ENCODE data around the gene PTPN23.
"Not testable (repeated sequence)": the region's sequence is repeated elsewhere in the genome, so short reads cannot be mapped to it uniquely, and the experiment has no call there.

The PTPN23 gene

DNA sequence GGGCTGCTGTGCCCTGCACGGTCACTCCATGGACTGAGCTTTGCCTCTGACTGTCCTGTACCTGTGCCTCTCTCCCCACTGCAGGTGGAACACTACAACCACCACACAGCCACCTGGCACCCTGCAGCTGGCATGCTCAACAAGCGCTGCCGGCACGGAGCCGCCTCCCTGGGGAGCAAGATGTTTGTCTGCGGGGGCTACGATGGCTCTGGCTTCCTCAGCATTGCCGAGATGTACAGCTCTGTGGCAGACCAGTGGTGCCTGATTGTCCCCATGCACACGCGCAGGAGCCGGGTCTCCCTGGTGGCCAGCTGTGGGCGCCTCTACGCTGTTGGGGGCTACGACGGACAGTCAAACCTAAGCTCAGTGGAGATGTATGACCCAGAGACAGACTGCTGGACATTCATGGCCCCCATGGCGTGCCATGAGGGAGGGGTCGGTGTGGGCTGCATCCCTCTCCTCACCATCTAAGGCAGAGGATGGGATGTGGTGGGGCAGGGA lies 37.3 kb upstream of the PTPN23 start:
- no peak overlapping the region for H3K27ac ChIP-seq
- TF ChIP-seq, protein P1, sequence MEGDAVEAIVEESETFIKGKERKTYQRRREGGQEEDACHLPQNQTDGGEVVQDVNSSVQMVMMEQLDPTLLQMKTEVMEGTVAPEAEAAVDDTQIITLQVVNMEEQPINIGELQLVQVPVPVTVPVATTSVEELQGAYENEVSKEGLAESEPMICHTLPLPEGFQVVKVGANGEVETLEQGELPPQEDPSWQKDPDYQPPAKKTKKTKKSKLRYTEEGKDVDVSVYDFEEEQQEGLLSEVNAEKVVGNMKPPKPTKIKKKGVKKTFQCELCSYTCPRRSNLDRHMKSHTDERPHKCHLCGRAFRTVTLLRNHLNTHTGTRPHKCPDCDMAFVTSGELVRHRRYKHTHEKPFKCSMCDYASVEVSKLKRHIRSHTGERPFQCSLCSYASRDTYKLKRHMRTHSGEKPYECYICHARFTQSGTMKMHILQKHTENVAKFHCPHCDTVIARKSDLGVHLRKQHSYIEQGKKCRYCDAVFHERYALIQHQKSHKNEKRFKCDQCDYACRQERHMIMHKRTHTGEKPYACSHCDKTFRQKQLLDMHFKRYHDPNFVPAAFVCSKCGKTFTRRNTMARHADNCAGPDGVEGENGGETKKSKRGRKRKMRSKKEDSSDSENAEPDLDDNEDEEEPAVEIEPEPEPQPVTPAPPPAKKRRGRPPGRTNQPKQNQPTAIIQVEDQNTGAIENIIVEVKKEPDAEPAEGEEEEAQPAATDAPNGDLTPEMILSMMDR (conservative IDR thresholded peaks at IDR 0.05): no peak

DNA sequence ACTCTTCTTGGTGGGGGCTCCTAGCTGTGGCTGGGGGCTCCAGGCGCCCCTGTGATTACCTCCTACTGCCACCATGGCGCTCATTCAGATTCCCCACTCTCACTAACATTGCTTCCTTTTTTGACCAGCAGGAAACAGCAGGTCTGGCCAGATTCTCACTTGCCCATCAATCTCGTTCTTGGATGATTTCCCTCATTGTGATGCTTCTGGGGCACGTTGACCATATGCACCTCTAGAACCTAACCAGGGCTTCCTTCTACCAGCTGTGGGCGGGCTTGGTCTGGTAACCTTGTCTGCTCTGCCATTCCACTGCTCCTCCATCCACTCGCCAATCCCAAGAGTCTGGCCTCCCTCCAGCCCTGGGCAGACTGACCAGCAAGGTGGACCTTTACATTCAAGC lies 35.9 kb upstream of the PTPN23 start:
- H3K27ac ChIP-seq: no peak overlapping the region
- TF ChIP-seq, protein P1 (conservative IDR thresholded peaks at IDR 0.05): no peak

DNA sequence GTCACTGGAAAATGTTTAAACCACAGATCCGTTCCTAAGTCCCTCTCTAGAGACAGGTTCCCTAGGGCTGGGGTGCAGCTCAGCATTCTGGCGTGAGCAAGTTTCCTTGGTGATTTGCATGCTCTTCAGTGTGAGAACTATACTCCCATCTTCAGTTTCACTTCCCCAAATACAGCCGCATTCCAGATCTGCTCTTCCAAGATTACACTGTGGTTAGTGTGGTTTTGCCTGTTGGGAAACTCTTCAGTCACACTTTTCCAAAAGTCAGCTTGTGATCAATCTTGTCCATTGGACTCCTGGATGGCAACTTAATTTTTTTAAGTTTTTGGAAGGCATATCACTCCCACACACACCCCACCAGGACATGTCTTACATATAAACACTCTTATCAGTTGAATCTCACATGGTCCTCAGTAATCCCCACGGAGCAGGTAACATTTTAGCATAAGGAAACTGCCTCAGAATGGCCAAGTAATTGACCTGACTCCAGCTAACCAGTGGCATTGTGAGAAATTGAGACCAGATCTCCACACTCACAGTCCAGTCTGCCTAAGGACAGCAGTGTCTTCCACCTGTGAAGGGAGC lies 33.5 kb upstream of the PTPN23 start:
- TF ChIP-seq, protein P1 (conservative IDR thresholded peaks at IDR 0.05): no peak
- no peak overlapping the region for H3K27ac ChIP-seq

DNA sequence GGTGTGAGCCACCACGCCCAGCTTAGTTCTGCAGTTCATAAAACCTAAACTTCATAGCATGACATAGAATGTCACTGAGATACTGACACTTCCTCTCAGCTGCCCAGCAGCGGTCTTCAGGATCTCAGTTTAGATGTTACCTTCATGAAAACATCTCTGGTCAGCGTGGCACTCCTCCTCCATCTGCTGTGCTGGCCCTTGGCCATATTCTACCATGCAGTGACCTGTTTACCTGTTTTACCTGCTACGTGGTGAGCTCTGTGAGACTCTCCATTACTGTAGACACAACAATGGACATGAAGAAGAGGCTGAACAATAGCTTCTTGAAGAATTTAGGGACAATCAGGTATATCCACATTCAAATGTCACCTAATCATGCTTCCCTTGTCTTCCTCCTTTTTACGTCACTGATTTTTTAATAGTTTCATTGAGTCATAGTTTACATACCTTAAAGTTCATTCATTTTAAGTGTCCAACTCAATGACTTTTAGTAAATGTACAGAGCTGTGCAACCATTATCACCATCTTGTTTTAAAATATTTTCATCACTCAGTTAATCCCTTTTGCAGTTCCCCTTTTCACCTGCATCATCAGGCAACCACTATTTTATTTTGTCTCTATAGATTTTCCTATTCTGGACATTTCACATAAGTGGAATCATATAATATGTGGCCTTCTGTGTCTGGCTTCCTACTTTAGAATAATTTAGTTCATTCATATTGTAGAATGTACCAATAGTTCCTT lies 32.2 kb upstream of the PTPN23 start:
- H3K27ac ChIP-seq: no peak overlapping the region
- TF ChIP-seq, protein P1 (conservative IDR thresholded peaks at IDR 0.05): no peak

DNA sequence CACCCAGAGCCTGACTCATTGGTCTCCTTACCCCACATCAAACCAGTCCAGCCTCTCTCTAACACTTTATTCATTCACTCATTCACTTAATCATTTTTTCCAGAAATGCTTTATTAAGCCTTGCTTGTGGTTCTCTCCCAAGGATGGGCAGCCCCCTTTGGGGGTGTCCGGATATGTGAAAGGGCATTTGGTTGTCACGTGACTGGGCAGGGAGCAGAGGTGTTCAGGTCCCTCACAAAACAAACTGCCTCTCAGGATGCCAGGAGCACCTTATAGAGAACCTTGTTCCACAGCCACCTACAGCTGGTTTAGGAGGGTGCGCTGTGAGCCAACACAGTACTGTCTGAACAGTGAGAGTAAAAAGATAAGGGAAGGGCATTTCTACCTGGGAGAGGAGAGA lies 25.8 kb upstream of the PTPN23 start:
- TF ChIP-seq, protein P1 (conservative IDR thresholded peaks at IDR 0.05): no peak

DNA sequence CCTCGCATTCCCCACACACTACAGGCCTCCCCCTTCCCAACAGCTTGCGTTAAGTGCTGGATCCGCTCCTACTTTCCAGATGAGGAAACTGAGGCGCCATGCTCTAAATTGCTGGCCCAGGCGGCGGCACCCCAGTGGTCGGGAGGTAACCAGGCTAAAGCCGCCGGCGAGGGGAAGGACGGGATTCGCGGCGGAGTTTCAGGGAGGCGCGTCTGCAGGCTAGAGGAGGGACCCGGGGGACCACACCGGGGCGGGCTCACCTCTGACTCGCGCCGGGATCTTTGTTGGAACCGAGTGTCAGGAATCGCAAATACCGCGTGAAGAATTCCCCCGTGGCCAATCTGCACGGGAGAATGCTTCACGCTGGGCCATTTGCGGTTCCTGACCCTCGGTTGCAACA lies 24.6 kb upstream of the PTPN23 start:
- TF ChIP-seq, protein P1 (conservative IDR thresholded peaks at IDR 0.05): no peak
- no peak overlapping the region for H3K27ac ChIP-seq

More for the DNA sequence above, 25.8 kb upstream of the PTPN23 start:
- H3K27ac ChIP-seq: no peak overlapping the region

DNA sequence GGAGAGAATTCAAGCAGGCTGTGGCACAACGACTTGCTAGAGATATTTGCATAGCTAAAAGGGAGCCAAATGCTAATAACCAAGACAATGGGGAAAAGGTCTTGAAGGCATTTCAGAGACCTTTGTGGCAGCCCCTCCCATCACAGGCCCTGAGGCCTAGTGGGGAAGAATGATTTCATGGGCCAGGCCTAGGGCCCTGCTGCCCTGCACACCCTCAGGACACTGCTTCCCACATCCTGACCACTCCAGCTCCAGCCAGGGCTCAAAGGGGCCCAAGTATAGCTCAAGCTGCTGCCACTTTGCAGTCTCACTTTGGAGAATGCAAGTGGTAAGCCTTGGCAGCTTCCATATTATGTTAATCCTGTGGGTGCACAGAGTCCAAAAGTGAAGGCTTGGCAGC lies 21.5 kb upstream of the PTPN23 start:
- TF ChIP-seq, protein P1 (conservative IDR thresholded peaks at IDR 0.05): no peak
- H3K27ac ChIP-seq: no peak overlapping the region

DNA sequence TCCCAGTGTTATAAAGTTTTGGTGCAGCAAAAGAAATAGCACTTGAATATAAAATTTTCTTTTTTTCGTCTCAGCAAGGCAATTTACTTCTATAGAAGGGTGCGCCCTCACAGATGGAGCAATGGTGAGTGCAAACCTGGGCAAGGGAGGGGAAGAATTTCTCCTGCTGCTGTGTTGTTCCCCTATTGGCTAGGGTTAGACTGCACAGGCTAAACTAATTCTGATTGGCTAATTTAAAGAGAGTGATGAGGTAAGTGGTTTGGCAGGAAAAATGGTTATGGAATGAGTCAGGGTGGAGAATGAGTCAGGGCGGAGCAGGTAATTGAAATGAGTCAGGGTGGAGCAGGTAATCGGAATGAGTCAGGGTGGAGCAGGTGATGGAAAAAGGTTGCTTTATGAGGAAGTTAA lies 20.7 kb upstream of the PTPN23 start:
- not testable (repeated sequence) for H3K27ac ChIP-seq
